GM23338 (cell line): Measurements from ENCODE around the gene ADAMTS17. TPM values are rescaled to one million over a fixed set of nuclear protein-coding genes. Genes with fewer than 3 reads are reported as not detected.

Source experiments
- ATAC-seq: fragments of 200-7000 bp; cut with Tn5 transposase; 3 replicates; pipeline ENCODE4 v1.9.1; 2020
- DNase-seq: peaks from one replicate; pipeline ENCODE4 v3.0.0-alpha.2; 2015; ENCODE audit warnings: low spot score
- H2AFZ ChIP-seq: fragments of 200-600 bp; sonication (generic); 2 replicates; pipeline ENCODE4 v1.8.0; 2016; ENCODE audit warnings: antibody characterized with exemption, mild to moderate bottlenecking, moderate library complexity
- H3F3A ChIP-seq: fragments of 200-600 bp; sonication (generic); replicated peaks from 2 replicates; pipeline ENCODE4 v1.8.0; 2017; ENCODE audit warnings: antibody characterized with exemption, mixed run types, low read depth
- H3K27ac ChIP-seq: fragments of 200-600 bp; sonication (generic); 2 replicates; pipeline ENCODE4 v1.6.1; 2016; ENCODE audit warnings: low read depth
- H3K27me3 ChIP-seq: fragments of 200-600 bp; sonication (generic); 2 replicates; pipeline ENCODE4 v1.8.0; 2016; ENCODE audit warnings: mild to moderate bottlenecking, mixed run types, moderate library complexity; ENCODE audit not compliant: insufficient read depth
- H3K36me3 ChIP-seq: fragments of 200-600 bp; sonication (generic); 2 replicates; pipeline ENCODE4 v1.8.0; 2016; ENCODE audit warnings: mild to moderate bottlenecking; ENCODE audit not compliant: insufficient read depth
- H3K4me1 ChIP-seq: fragments of 200-600 bp; sonication (generic); 2 replicates; pipeline ENCODE4 v1.8.0; 2016; ENCODE audit warnings: mild to moderate bottlenecking, moderate library complexity; ENCODE audit not compliant: insufficient read depth
- H3K4me2 ChIP-seq: fragments of 200-600 bp; sonication (generic); 2 replicates; pipeline ENCODE4 v1.7.1; 2017; ENCODE audit warnings: mixed run types
- H3K4me3 ChIP-seq: fragments of 200-600 bp; sonication (generic); 2 replicates; pipeline ENCODE4 v1.6.1; 2016; ENCODE audit warnings: mixed run types
- H3K79me2 ChIP-seq: fragments of 200-600 bp; sonication (generic); replicated peaks from 2 replicates; pipeline ENCODE4 v1.8.0; 2017; ENCODE audit warnings: mild to moderate bottlenecking; ENCODE audit not compliant: insufficient read depth
- H3K9me2 ChIP-seq: fragments of 200-600 bp; sonication (generic); 2 replicates; pipeline ENCODE4 v1.8.0; 2017; ENCODE audit not compliant: insufficient read depth
- H4K20me1 ChIP-seq: fragments of 200-600 bp; sonication (generic); replicated peaks from 2 replicates; pipeline ENCODE4 v1.8.0; 2017; ENCODE audit warnings: mild to moderate bottlenecking; ENCODE audit not compliant: insufficient read depth
- H3K27ac Mint-ChIP-seq: 2 replicates; pipeline ENCODE4 v1.8.0; 2020; ENCODE audit warnings: inconsistent platforms, mild to moderate bottlenecking, moderate library complexity, mixed read lengths
- H3K27me3 Mint-ChIP-seq: 3 replicates; pipeline ENCODE4 v1.8.0; 2022; ENCODE audit warnings: low read depth, mild to moderate bottlenecking, moderate library complexity, mixed read lengths, inconsistent platforms; ENCODE audit not compliant: insufficient read depth, poor library complexity
- H3K36me3 Mint-ChIP-seq: 3 replicates; pipeline ENCODE4 v1.8.0; 2021; ENCODE audit warnings: low read depth, mild to moderate bottlenecking, inconsistent platforms, moderate library complexity, mixed read lengths
- H3K4me1 Mint-ChIP-seq: 3 replicates; pipeline ENCODE4 v1.8.0; 2020; ENCODE audit warnings: mild to moderate bottlenecking, inconsistent platforms, mixed read lengths
- H3K4me3 Mint-ChIP-seq: 3 replicates; pipeline ENCODE4 v1.8.0; 2021; ENCODE audit warnings: moderate library complexity, mild to moderate bottlenecking, inconsistent platforms, mixed read lengths
- H3K9me3 Mint-ChIP-seq: 3 replicates; pipeline ENCODE4 v1.8.0; 2020; ENCODE audit warnings: moderate library complexity, mild to moderate bottlenecking, inconsistent platforms, mixed read lengths
- CTCF ChIP-seq, 2 experiments: fragments of 200-600 bp in 1 of 2; sonication (generic) in 1 of 2; conservative IDR thresholded peaks; 2 replicates each; pipeline versions ENCODE4 v1.5.1 to v1.6.1; 2016 to 2017; ENCODE audit warnings: antibody characterized with exemption in 2 of 2, low read depth in 2 of 2, mild to moderate bottlenecking in 2 of 2, moderate library complexity in 1 of 2
- EZH2phosphoT487 ChIP-seq: fragments of 200-600 bp; sonication (generic); IDR thresholded peaks from one replicate; pipeline ENCODE4 v1.8.1; 2018; ENCODE audit warnings: antibody characterized with exemption; ENCODE audit not compliant: unreplicated experiment
- POLR2AphosphoS5 ChIP-seq: IDR thresholded peaks from 2 replicates; pipeline ENCODE4 v1.6.1; 2016; ENCODE audit warnings: antibody characterized with exemption, low read depth
- REST ChIP-seq: IDR thresholded peaks from one replicate; pipeline ENCODE4 v1.6.1; 2018; ENCODE audit warnings: antibody characterized with exemption; ENCODE audit not compliant: unreplicated experiment
- ZNF462 ChIP-seq: fragments of 250-450 bp; sonication (Bioruptor Pico); IDR thresholded peaks from 2 replicates; pipeline ENCODE4 v1.5.0; 2020; ENCODE audit warnings: mild to moderate bottlenecking, moderate library complexity
- polyA plus RNA-seq: library from polyadenylated mRNA; unstranded; fragments of >200 nt; fragmentation: Nextera tagmentation; extraction: Ambion mirVana; gene quantifications from 2 replicates; pipeline ENCODE4 v1.2.1, GENCODE V29; 2016
- total RNA-seq: library from RNA; depleted of rRNA; stranded (reverse); fragments of >200 nt; shearing (Covaris generic); gene quantifications from 2 replicates; pipeline ENCODE4 v1.2.3, GENCODE V29; 2014

The ADAMTS17 gene
- total and polyA plus RNA-seq, 2 experiments from 2014 or later: 0.60 to 3.8 TPM

- TF ChIP-seq CTCF (conservative IDR thresholded peaks at IDR 0.05; ENCODE audit: low read depth in 2 of 2): no peak
- TF ChIP-seq REST: no peak
Measured at GRCh38 chr15:100060276-100060926, 281.4 kb downstream of the ADAMTS17 start (continued).

GRCh38 chr15:100059521-100059920, 282.3 kb downstream of the ADAMTS17 start:
- Histone ChIP-seq H4K20me1 (no peaks in the 10 kb centered on the region), H3F3A (no peaks in the 10 kb centered on the region), H3K4me1 (no peaks in the 10 kb centered on the region), H2AFZ (no peak overlapping the region), H3K4me3 (no peak overlapping the region), H3K36me3 (no peaks in the 10 kb centered on the region), H3K79me2 (no peaks in the 10 kb centered on the region), H3K9me2 (peaks cover 6% of the 10 kb centered on the region; the same call in 1 of the 2 replicates), H3K27me3 (peaks cover 28% of the 10 kb centered on the region), H3K27ac (no peak overlapping the region), H3K4me2 (no peak overlapping the region)
- H3K36me3 Mint-ChIP-seq: no peaks in the 10 kb centered on the region
- H3K27me3 Mint-ChIP-seq: peaks cover 17% of the 10 kb centered on the region
- DNase-seq (no peak), ATAC-seq (no peak)
- H3K27ac Mint-ChIP-seq: no peak overlapping the region
- no peaks in the 10 kb centered on the region; the same call in 2 of the 3 replicates for H3K4me1 Mint-ChIP-seq
- no peak overlapping the region for H3K4me3 Mint-ChIP-seq
- H3K9me3 Mint-ChIP-seq: peaks cover 3% of the 10 kb centered on the region; the same call in 1 of the 3 replicates
- TF ChIP-seq EZH2phosphoT487 (no peak), ZNF462 (CRISPR knock-in tag) (no peak), REST (no peak), POLR2AphosphoS5 (no peak), CTCF (conservative IDR thresholded peaks at IDR 0.05; ENCODE audit: low read depth in 2 of 2) (no peak)
